IMR-90 (cell line): Measurements from ENCODE around the gene TCIRG1.

Experiments
- CTCF ChIP-seq: conservative IDR thresholded peaks from 2 replicates; pipeline ENCODE4 v1.5.1; 2012; ENCODE audit warnings: mild to moderate bottlenecking, low read depth, low read length, improper control_type of control experiment
- POLR2A ChIP-seq: IDR thresholded peaks from 2 replicates; pipeline ENCODE4 v1.6.1; 2012; ENCODE audit warnings: mild to moderate bottlenecking, low read depth, low read length
- RAD21 ChIP-seq: IDR thresholded peaks from 2 replicates; pipeline ENCODE4 v1.6.1; 2012; ENCODE audit warnings: low read length, improper control_type of control experiment

GRCh38 chr11:68093565-68093964, 54.7 kb downstream of the TCIRG1 start:
- TF ChIP-seq CTCF (no peak), POLR2A (no peak), RAD21 (no peak)
